ENCODE data around the gene APRT. TPM values are rescaled to one million over a fixed set of nuclear protein-coding genes. Genes with fewer than 3 reads are reported as not detected.

APRT gene
- total and polyA plus RNA-seq, 9 of the 15 experiments (the other 6 are each of a cell fraction or from before 2014, with no cell fraction given), result 41.7 to 409 (median 146) TPM

DNA sequence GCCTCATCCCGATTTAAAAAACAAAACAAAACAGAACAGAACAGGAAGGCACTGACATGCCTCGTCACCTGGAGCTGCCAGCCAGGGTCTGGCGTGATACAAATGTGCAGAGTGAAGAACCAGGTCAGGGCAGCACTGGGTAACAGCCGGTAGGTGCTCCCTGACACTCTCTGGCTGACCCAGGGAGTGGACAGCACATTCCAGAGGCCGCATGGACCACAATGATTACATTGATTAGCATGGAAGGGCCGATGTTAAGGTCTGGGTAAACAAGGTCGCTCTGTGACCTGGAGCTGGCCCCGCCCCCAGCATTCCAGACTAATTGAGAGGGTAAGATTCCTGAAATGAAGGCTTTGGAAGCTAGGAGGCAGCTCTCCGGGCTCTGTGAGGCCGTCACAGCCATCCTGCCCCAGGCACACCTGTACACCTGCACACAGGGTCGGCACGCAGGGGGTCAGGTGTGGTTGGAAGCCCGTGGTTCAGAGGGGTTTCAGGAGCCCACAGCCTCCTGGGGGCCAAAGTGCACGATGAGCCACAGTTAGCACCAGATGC, 48.1 kb downstream of the APRT start:
- H3K9me3 ChIP-seq (replicated peaks; ENCODE audit: control insufficient read depth, insufficient read depth, low read depth, low read length), result no peaks in the 10 kb centered on the region
- ChIA-PET POLR2A (interaction anchor here (0.7 to 5.6 kb wide), 8 partner anchors 7 to 71 kb away, joined by 3 to 26 read pairs (median 6); no protein-coding TSS in a partner anchor), CTCF (ENCODE audit: low intra/inter-chr PET ratio) (no interaction called here)
- 70% methylated on average over 14 of the region's 14 CpGs for WGBS (ENCODE audit: insufficient coverage, low coverage, missing lambda C conversion rate)
- intact Hi-C loops (cut with micrococcal nuclease), result no loop called here
- peaks cover 86% of the 10 kb centered on the region for H4K20me1 ChIP-seq (replicated peaks; ENCODE audit: control insufficient read depth, insufficient read depth, low read length)
- peaks cover 39 to 96% of the 10 kb centered on the region in 2 experiments for H3K4me1 ChIP-seq (replicated peaks in 1 of 2; ENCODE audit: control insufficient read depth in 2 of 2, insufficient read depth in 2 of 2, low read length in 2 of 2)
- peak overlapping the region in 1 of 2 experiments; percentile 72; a peak in 2 of 4 replicates for H3K9ac ChIP-seq (ENCODE audit: insufficient read depth in 1 of 2, low read depth in 2 of 2, low read length in 2 of 2)
- DNase-seq (ENCODE audit: extremely low read depth in 1 of 4, low spot score in 3 of 4) (peak in 3 of 4 experiments; percentile 50 to 60 (median 50)), FAIRE-seq (peak; percentile 82), ATAC-seq (peak; percentile 28)
- in situ Hi-C loops (cut with MboI), result no loop called here
- peaks cover 93% of the 10 kb centered on the region for H3K36me3 ChIP-seq (ENCODE audit: control insufficient read depth, insufficient read depth, low read length)
- H3K9me1 ChIP-seq (ENCODE audit: control insufficient read depth, insufficient read depth, low read length), result peaks cover 36% of the 10 kb centered on the region
- H2AFZ ChIP-seq (ENCODE audit: low read depth, low read length), result no peak overlapping the region
- BruUV-seq (replicated peaks), result no TSS peak
- no peak overlapping the region for H3K4me2 ChIP-seq (ENCODE audit: insufficient read depth, low read length)
- no peak overlapping the region for H3K4me3 ChIP-seq
- H3K27ac ChIP-seq (ENCODE audit: extremely low read depth, low read depth, low read length), result peak overlapping the region; percentile 27; the same call in 1 of the 3 replicates
- H3K79me2 ChIP-seq (ENCODE audit: control insufficient read depth, insufficient read depth, low read length), result peaks cover 100% of the 10 kb centered on the region
- no peaks in the 10 kb centered on the region for H3K27me3 ChIP-seq (ENCODE audit: control insufficient read depth in 2 of 2, insufficient read depth in 2 of 2, low read length in 2 of 2)
- no peak for TF ChIP-seq BRF2 (IDR thresholded peaks at IDR 0.05; ENCODE audit: borderline replicate concordance, insufficient read depth, insufficient read length)
- TF ChIP-seq MIER1 (IDR thresholded peaks at IDR 0.05; ENCODE audit: low read depth), result no peak
- no peak for TF ChIP-seq HNRNPH1 (optimal IDR thresholded peaks at IDR 0.05; ENCODE audit: low read depth, low read length)
- no peak for TF ChIP-seq ZNF57 (CRISPR knock-in tag; IDR thresholded peaks at IDR 0.05)
- no peak for TF ChIP-seq FOXJ2 (tag; IDR thresholded peaks at IDR 0.05)
- TF ChIP-seq DACH1 (IDR thresholded peaks at IDR 0.05; ENCODE audit: partially characterized antibody), result no peak
- no peak for TF ChIP-seq ETS2 (tag; IDR thresholded peaks at IDR 0.05; ENCODE audit: borderline replicate concordance, poor library complexity, severe bottlenecking)
- no peak; the same call in 1 of the 2 replicates for TF ChIP-seq CBFA2T2 (conservative IDR thresholded peaks at IDR 0.05)
- TF ChIP-seq, protein P1, sequence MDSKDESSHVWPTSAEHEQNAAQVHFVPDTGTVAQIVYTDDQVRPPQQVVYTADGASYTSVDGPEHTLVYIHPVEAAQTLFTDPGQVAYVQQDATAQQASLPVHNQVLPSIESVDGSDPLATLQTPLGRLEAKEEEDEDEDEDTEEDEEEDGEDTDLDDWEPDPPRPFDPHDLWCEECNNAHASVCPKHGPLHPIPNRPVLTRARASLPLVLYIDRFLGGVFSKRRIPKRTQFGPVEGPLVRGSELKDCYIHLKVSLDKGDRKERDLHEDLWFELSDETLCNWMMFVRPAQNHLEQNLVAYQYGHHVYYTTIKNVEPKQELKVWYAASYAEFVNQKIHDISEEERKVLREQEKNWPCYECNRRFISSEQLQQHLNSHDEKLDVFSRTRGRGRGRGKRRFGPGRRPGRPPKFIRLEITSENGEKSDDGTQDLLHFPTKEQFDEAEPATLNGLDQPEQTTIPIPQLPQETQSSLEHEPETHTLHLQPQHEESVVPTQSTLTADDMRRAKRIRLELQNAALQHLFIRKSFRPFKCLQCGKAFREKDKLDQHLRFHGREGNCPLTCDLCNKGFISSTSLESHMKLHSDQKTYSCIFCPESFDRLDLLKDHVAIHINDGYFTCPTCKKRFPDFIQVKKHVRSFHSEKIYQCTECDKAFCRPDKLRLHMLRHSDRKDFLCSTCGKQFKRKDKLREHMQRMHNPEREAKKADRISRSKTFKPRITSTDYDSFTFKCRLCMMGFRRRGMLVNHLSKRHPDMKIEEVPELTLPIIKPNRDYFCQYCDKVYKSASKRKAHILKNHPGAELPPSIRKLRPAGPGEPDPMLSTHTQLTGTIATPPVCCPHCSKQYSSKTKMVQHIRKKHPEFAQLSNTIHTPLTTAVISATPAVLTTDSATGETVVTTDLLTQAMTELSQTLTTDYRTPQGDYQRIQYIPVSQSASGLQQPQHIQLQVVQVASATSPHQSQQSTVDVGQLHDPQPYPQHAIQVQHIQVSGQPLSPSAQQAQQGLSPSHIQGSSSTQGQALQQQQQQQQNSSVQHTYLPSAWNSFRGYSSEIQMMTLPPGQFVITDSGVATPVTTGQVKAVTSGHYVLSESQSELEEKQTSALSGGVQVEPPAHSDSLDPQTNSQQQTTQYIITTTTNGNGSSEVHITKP (IDR thresholded peaks at IDR 0.05; ENCODE audit: partially characterized antibody), result peak; percentile 39
- no peak for TF ChIP-seq ATF3 (IDR thresholded peaks at IDR 0.05)
- TF ChIP-seq ATF3 (CRISPR knock-in tag; conservative IDR thresholded peaks at IDR 0.05), result no peak
- no peak for TF ChIP-seq SIN3A (IDR thresholded peaks at IDR 0.05; ENCODE audit: borderline replicate concordance in 2 of 2, control insufficient read depth in 1 of 2, low read depth in 2 of 2, low read length in 2 of 2)
- TF ChIP-seq E4F1 (CRISPR knock-in tag; IDR thresholded peaks at IDR 0.05; ENCODE audit: borderline replicate concordance), result no peak
